Glomerular visceral epithelial cell (primary cell): Measurements from ENCODE around the gene CSRP1.

Source experiments
- DNase-seq: peaks from one replicate; pipeline ENCODE4 v3.0.0-alpha.2; 2016; ENCODE audit errors: extremely low spot score

Gene CSRP1

GRCh38 chr1:201513498-201514243, 6.7 kb upstream of the CSRP1 start:
- no peak for DNase-seq

- peak; percentile 28 for DNase-seq
Observed at GRCh38 chr1:201511941-201512539, 5.1 kb upstream of the CSRP1 start.

- no peak for DNase-seq
Observed at GRCh38 chr1:201511396-201511940, 4.5 kb upstream of the CSRP1 start.

GRCh38 chr1:201510734-201511133, 3.8 kb upstream of the CSRP1 start:
- no peak for DNase-seq

- no peak for DNase-seq
Observed at GRCh38 chr1:201509601-201510374, 2.9 kb upstream of the CSRP1 start.

GRCh38 chr1:201508809-201509208, 1.9 kb upstream of the CSRP1 start:
- DNase-seq, result no peak

GRCh38 chr1:201507360-201507675, 395 bp upstream of the CSRP1 start:
- DNase-seq, result no peak

GRCh38 chr1:201506092-201506491, 831 bp downstream of the CSRP1 start:
- no peak for DNase-seq

GRCh38 chr1:201505503-201505890, 1.4 kb downstream of the CSRP1 start:
- peak; percentile 64 for DNase-seq

- no peak for DNase-seq
Observed at GRCh38 chr1:201504799-201505502, 2.0 kb downstream of the CSRP1 start.

- DNase-seq, result no peak
Observed at GRCh38 chr1:201504179-201504631, 2.7 kb downstream of the CSRP1 start.

GRCh38 chr1:201503397-201504176, 3.3 kb downstream of the CSRP1 start:
- DNase-seq, result peak; percentile 88

GRCh38 chr1:201502511-201502857, 4.4 kb downstream of the CSRP1 start:
- DNase-seq, result no peak

- no peak for DNase-seq
Observed at GRCh38 chr1:201501812-201502510, 5.0 kb downstream of the CSRP1 start.

GRCh38 chr1:201501144-201501543, 5.8 kb downstream of the CSRP1 start:
- no peak for DNase-seq

- DNase-seq, result no peak
Observed at GRCh38 chr1:201500670-201501120, 6.2 kb downstream of the CSRP1 start.

- no peak for DNase-seq
Observed at GRCh38 chr1:201499795-201500669, 6.9 kb downstream of the CSRP1 start.

GRCh38 chr1:201499191-201499590, 7.7 kb downstream of the CSRP1 start:
- no peak for DNase-seq

- no peak for DNase-seq
Observed at GRCh38 chr1:201498621-201499020, 8.3 kb downstream of the CSRP1 start.
